ENCODE data around the gene OPALIN.
"Not testable (repeated sequence)": the region's sequence is repeated elsewhere in the genome, so short reads cannot be mapped to it uniquely, and the experiment has no call there.

Gene OPALIN

DNA sequence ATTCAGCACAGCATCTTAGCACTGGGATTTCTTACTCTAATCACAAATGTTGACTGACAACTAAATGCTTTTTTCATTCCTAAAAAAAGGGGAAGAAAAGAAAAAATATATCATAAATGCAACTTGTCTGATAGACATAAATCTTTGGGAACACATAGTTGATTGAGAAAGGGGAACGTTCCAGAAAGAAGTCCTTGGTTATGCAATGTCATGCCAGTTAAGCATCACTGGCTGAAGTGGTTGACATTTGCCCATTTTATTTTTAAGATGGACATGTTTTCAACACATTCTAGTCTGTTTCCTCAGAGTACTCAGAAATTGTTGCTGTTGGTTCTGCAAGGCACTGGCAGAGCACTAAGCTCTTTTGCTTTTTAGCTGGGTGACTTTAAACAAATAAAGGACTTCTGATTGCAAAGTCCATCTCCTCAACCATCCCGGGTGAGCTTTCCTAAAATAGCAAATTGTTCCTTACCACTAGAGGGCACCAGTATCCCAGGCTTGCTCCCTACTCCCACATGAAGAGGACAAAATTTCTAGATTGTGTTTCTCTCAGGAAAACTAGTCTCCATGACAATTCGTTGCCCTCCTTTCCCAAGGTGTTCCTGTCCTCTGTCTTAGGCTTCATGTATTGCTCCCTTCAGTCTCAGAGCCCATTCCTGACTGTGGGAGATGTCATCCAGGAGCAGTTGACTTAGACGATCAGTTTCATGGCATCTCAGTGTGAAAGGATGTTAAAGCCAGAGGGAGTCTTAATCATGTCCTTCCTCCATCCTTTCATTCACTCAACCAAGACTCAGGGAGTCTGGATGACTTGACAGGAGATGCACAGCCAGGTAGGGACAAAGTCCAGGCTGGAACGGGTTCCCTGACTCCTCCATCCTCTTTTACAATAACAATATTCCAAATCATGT, 23.9 kb downstream of the OPALIN start:
- no peak for ATAC-seq

DNA sequence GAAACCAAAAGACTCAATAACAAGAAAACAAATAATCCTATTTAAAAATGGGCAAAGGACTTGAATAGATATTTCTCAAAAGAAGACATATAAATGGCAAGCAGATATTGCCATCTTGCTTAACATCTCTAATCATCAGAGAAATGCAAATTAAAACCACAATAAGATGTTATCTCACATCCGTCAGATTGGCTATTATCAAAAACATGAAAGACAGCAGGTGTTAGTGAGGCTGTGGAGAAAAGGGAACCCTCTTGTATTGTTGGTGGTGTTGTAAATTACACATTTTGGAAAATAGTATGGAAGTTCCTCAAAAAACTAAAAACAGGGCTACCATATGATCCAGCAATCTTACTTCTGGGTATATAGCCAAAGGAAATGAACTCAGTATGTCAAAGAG, 25.7 kb downstream of the OPALIN start:
- ATAC-seq = peak in 1 of 2 donors; percentile 51

DNA sequence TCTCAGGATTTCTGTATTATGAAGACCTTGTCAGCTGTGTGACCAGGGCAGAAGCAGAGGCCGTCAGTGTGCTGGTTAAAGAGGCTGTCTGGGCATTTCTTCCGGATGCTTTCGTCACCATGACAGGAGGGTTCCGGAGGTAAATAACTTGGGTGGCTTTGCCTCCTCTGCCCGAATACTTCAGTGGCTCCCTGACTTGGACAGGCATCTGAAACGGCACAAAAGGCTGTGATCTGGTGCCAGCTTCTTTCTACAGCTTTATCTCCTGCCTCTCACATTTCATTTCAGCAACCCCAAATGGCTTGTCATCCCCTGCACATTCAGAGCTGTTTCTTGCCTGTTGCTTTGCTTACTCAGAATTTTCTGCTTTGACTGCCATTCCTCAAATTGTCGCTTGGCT, 31.3 kb downstream of the OPALIN start:
- ATAC-seq = no peak

DNA sequence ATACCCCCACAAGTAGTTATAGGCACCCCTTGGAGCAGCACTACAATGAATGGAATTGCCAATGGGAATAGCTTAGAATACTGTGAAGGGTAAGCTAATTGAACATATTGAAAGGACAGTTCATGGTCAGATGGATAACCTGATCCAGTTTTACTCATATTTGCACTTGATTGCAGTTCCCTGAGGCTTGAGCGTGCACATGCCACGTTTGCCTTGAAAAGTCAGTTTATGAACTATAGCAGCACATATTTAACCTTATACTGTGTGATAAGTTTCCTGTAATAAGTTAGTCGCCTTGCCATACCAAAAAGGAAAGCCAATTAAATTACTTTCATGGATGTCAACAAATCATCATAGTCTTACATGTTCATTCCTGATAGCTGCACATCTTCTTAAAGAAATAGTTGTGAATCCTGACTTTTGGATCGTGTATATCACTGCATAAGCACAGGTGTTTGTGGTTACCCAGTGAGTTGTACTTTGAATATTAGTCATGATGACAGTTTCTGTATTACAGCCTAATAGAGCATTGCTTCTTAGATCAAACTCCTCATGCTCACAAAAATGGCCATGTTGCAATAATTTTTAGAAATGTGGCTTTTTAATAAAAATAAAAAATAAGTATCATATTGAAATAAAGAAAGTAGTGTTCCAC, 33.0 kb downstream of the OPALIN start:
- peak; percentile 84 to 88 for ATAC-seq

DNA sequence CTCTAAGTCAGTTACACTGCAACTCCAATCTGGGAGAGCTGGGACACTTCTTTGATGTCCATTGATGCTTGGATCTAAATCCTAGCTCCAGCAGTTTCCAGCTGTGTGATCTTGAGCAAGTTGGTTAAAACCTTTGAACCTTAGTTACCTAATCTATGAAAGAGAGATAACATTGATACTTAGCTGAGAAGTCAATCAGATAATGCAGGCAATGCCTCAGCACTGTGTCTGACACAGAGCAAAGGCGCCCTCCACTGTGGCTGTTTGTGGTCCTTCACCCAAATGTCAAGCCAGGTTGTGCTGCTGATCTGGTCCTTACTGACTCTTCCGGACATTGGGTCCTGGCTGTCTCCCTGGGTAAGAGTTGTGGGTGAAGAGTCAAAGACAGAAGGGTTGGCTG, 34.4 kb downstream of the OPALIN start:
- ATAC-seq = no peak

DNA sequence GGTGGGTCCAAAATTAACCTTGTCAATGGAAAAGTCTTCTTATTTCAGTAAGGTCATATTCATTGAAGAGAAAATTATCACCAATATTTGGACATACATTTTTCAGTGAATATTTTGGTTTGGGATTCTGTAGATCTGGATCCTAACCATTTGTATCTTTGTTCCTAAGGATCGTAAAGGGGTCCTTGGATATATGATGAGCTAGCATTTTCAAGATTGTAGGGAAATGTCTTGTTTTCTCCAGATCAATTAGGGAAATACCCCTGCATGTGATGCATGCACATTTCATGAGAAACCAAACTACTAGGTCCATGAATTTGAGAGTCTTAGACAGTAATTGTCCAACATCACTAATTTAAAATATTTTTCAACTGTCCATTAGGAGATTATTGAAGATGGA, 36.5 kb downstream of the OPALIN start:
- ATAC-seq = no peak

DNA sequence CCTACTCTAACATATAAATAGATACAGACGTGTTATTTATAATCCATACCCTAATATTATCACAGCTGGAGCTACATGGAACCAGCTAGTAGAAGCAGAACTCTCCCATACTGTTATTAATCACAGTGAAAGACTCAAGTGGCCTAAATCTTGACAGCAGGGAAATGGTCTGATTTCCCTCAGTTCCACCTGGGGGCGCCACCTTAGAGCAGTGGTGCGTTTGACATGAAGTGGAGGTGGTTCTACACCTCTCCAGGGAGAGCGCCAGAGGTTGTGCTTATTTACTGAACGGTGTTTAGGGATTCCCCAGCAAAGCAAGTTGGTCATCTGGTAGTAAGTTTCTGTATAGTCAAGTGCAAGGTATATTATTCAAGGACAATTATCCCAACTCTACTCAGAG, 37.0 kb downstream of the OPALIN start:
- no peak for ATAC-seq

DNA sequence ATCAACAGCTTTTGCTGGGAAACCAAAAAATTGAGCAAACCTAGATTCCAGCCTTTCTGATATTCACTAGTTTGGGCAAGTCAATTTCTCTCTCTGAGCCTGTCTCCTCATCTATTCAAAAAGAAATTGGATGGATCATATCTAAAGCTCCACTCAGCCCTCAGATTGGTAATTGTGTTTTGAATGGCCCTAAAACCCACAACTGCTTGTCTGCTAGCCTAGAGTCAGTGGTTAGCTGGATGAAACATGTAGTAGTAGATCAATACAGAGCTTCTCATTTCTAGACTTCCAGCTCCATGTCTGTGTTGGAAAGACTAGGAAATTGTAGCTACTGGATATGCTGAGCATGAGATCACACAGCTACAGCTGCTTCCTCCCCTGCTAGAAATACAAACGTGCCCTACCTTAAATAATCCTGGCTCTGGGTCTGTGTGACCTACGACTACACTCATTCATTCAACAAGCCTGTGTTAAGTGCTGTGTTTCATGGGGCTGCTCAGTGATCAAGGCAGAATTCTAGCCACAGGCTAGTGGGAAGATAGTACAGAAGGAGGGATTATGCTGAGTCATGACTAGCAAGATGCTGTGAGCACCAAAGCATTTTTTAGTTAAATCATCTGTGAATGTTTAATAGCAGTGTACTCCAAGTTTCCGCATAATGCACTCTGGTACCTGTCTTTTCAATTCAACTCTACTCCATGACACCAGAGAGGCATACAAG, 38.9 kb downstream of the OPALIN start:
- ATAC-seq = no peak

DNA sequence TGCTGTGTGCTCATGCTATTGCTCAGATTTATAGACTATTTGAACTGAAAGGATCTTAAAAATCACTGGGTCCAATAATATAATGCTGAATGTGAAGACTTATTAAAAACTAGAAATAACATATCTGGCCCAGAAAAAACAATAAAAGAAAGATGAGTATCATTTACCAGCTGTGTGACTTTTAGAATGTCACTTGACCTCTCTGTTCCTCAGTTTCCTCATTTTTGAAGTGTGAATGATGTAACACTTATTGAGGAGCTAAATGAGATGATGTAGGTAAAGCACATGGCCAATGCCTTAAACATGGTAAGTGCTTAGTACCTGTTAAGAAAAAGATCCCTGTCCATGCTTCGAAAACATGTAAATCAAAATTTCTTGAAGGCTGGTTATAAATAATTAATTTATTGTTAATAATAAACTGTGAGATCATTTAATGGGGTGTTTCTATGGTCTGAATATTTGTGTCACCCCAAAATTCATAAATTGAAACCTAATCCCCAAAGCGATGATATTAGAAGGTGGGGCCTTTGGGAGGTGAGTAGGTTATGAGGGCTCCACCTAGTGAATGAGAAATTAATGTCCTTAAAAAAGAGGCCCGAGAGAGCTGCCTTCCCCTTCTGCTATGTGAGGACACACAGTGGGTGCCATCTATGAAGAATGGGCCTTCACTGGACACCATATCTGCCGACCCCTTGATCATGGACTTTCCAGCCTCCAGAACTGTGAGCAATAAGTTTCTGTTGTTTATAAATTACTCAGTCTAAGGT, 41.6 kb downstream of the OPALIN start:
- no peak for ATAC-seq

DNA sequence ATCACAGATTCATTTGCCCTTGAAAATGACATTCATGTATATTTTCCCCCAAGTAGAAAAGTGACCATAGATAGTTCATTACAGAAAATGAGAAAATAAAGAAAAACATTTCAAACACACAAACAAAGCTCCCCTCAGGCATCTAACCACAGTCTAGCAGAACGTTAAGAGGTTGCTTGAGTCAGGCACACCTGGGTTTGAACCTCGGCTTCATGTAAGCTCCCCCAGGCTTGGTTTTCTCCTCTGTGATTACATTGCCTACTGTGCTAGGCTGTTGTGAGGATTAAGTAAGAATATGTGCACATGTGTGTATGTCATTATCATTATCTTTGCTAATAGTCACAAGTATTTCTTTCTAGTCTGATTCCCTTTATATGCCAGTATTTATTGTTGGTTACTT, 45.5 kb downstream of the OPALIN start:
- no peak for ATAC-seq

DNA sequence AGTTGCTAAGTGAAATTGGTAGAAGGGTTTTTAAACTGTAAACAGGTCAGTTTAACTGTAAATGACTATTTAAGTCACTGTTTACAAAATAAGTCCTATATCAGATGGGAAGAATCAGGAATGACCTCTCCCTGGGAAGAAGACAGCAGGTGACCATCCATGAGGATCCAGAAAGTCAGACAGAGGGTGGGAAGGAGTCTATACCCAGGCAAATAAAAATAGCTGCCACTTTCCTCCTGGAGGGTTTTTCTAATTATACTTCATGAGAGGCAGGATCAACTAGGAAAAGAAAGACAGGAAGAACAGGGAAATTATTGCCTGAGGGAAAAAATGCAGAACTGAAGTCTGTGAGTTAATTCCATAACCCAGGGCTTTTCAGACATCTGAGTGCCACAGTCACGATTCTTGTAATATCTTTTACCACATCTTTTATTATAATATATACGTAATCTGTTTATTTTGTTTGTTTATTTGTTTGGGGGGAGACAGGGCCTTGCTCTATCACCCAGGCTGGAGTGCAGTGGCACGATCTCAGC, 47.6 kb downstream of the OPALIN start:
- no peak for ATAC-seq

DNA sequence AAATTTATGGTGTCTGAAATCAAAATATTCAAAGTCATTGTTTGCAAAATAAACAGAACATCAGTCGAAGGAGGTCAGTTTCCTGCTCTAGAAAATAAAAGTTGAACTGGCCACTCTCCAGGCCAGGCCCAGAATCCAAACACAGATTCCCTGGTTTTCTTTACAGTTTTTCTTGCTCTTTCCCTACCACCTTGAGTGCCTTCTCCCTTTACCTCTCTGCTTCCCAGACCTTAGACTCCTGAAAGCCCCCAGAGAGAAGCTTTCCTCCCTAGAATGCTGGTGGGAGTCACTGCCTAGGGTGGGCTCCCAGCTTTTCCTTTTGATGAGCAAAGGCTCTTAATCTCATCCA, 48.5 kb downstream of the OPALIN start:
- no peak for ATAC-seq

DNA sequence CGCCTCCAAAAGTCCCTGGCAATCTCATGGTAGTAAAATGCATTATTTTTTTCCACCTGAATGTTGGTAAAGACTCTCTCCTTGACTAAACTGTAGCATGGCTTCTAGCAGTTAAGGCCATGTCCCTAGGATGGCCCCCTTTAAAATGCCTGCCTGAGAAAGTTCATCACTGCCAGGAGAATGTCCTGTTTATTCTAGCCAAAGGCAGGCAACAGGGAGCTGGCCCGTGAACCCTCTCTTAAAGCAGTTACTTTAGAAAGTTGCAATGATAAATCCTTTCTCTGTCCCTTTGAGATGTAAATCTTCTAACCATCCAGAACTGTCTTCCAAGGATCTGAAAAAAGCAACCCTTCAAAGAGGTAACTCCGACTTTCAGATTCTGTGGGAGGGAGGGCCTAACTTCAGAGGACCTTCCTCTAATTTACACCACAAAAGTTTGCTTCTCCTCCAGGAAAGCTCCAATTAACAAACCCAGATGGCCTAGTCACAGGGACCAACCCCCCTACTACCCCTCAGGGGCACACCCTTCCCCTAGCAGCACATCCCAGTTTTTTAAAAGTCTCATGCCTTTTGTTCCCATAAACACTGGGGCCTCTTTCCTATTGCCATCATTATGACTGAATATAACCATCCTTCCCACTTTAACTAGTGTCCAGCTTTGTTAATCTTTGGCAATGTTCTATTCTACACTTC, 49.0 kb downstream of the OPALIN start:
- no peak for ATAC-seq

DNA sequence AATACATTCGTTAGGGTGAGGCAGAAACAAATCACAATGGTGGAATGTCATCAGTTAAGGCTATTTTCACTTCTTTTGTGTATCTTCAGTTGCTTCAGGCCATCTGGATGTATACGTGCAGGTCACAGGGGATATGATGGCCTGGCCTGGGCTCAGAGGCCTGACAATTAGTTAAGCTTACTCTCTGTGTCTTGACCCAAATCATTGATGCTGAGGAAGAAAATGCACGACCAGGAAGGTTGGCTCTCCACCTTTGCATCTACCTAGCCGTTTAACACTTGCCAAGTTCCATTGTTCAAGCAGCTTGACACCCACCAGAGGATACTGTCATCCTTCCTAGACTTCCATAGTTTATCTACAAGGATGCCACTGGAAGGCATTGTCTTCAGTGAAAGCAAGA, 49.9 kb downstream of the OPALIN start:
- ATAC-seq = not testable (repeated sequence)

DNA sequence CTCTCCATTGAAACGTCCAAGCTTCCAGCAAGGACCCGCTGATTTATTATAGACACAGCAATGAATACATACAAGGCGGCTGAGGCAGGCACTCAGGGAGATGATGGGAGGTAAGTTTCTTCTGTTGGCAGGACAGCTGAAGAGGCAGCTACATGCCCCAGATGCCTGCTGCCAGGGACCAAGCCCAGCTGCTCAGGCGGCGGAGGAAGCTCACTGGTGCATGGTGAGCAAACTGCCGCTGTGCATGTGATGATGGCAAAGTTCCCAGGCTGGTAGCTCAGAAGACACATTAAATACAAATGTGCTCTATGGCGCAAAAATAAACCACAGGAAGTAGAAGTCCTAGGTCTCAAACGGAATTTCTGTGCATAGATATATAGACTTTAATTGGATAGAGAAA, 52.3 kb downstream of the OPALIN start:
- no peak for ATAC-seq

DNA sequence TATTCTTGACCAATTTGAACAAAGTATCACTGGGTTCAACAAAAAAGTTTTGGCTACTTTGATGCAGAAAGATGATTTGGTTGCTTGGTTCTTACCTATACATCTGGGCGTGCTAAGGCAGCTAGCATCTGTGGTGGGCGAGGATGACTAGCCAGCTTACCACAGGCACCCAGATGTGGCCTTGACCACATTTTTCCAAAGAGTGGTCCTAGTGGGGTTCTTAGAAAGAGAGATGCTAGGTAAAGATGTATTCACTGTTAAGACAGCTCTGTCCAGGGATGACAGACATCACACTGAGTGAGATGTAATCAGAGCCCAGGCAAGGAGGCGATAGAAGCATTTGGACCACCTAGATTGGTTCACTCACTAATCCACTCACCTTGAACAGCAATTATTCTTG, 53.8 kb downstream of the OPALIN start:
- no peak for ATAC-seq

DNA sequence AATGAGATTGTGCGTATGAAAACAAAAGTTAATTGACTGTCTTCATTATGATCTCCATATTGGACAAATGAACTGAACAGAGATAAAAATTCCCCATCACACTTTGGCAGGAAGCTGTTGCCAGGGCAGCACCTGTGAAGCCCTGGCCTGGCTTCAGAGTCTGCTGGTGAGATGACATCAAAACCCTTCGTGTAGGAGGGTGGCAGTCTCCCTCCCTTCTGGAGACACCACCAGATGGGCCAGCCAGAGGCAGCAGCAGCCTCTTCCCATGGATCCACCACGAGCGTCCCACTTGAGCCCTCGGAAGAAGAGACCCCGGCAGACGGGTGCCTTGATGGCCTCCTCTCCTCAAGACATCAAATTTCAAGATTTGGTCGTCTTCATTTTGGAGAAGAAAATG, 54.6 kb downstream of the OPALIN start, which contains the start of gene DNTT:
TSS of gene DNTT (plus strand) at position 205 of the 400 bp plus-strand sequence. CDS start at position 269, 64 bp downstream.
- no peak for ATAC-seq

DNA sequence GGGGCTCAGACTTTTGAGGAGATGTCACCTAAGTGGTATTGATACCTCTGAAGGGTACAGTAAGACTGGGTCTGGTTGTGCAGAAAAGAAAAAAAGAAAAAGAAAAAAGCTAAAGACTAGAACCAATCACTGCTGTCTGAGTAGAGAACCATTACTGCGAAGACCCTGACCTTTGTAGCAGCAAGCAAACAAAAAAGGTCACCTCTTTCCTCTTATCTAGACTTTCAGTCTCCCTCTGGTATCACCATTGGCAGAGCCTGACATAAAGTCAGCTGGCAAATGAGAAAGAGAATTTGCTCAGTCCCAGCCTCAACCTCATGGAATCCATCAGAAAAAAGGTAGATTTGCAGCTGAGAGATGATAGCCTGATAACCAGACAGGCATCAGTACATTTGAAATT, 57.2 kb downstream of the OPALIN start:
- no peak for ATAC-seq

DNA sequence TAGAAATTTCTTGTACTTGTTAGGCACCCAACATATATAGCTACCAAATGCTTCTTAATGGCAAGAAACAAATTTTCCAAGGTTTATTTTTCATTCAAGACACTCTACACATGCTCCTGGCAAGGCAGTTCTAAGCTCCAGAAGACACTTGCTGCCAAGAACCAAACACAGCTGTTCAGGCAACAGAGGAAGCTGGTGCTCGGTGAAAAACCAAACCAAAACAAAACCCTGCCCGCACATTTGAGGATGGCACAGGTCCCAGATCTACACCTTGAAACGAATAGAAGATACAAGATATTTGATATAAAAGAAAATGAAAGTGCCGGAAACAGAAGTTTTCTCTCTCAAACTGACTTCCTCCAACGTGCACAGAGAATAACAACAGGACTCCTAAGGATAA, 59.4 kb downstream of the OPALIN start:
- ATAC-seq = no peak

DNA sequence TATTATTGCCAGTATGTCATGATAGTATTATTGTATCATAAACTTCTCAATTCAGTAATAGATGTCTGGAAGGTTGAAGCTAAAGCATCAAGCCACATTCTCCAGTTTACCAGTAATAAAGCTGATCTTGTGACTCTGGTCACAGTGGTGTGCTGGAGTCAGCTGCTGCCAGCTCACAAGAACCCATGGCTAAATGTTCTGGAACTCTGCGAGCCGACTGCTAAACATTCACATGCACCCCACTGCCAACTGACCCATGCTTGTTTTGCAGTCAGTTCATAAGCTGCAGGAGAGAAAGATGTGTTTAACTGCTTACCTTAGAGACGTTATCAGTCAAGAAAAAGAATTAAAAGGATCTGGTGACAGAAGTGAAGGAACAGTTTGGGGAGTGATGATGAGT, 60.4 kb downstream of the OPALIN start:
- ATAC-seq = no peak

DNA sequence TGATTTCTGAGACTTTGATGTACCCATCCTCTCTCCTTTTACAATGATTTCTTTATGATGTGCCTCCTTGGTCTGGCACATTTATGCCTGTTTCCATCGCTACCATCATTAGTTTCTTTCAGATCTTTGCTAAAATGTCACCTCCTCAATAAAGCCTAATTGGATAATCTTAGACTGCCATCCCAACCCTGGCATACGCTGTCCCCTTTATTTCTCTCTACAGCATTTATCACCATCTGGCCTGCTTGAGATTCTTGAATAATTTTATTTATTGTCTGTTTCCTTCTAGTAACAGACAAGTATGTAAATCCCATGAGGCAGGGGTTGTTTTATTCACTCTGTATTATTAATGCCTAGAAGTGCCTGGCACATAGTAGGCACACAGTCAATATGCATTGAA, 61.3 kb downstream of the OPALIN start:
- ATAC-seq = no peak

DNA sequence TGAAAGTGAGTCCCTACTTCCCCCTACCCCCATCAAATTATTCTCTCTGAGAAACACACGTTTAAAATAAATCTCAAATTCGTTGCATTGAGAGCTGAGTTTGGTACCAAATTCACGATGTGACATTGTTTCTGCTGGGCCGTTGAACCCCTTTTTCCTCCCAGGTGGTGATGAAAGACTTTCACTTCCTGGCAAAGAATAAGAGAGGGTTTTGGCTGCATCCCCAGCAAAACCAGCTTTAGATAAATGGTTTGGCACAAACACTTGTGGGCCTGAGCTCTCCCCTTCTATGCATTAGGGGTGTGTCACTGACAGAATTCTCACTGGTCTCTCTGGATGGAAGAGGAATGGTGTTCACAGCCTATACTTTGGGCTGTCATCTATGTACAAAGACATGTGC, 63.3 kb downstream of the OPALIN start:
- ATAC-seq = no peak
